HepG2 (cell line): ENCODE results near the gene LSM3. TPM values are rescaled to one million over a fixed set of nuclear protein-coding genes. Genes with fewer than 3 reads are reported as not detected.

Experiments
- ATAC-seq: fragments of 200-7000 bp; cut with Tn5 transposase; 3 replicates; pipeline ENCODE4 v1.9.1; 2020; ENCODE audit warnings: mild to moderate bottlenecking, moderate library complexity
- BruUV-seq: library from RNA; stranded (reverse); fragments of 400-500 nt; replicated peaks from 2 replicates; lab custom pipeline; 2021; lab: Mats Ljungman, UMichigan
- CTCF ChIA-PET: fragments of 300-600 bp; formaldehyde crosslinking; extraction: SDS; loops from one replicate; lab custom pipeline; 2021; ENCODE audit warnings: low total read pairs, inconsistent platforms, low intra/inter-chr PET ratio; lab: Yijun Ruan, JAX
- POLR2A ChIA-PET: fragments of 350-600 bp; sonication (Branson Sonifier 250); formaldehyde crosslinking; loops from one replicate; lab custom pipeline; 2020; ENCODE audit warnings: antibody characterized with exemption, inconsistent platforms; lab: Yijun Ruan, JAX
- DNase-seq: peaks from one replicate; pipeline ENCODE4 v3.0.0-alpha.2; 2015; ENCODE audit warnings: low spot score
- FAIRE-seq: peaks from 3 replicates; lab custom pipeline; 2011; peaks lifted over from hg19 to GRCh38; lab: Jason Lieb, UNC
- H2AFZ ChIP-seq: one replicate; pipeline ENCODE4 v1.6.1; 2011; ENCODE audit warnings: low read length, inconsistent platforms
- H3K27ac ChIP-seq: fragments of 300-600 bp; 3 replicates; pipeline ENCODE4 v1.8.0; 2011; ENCODE audit warnings: mixed run types, mild to moderate bottlenecking, mixed read lengths, low read length, inconsistent platforms; ENCODE audit not compliant: insufficient read depth; ENCODE audit errors: extremely low read length
- H3K27me3 ChIP-seq, 2 experiments: fragments of 200-600 bp in 1 of 2; 2 replicates in 1 of 2; 3 replicates in 1 of 2; pipeline versions ENCODE4 v1.6.0 to v1.8.0; 2011; ENCODE audit warnings: low read length in 2 of 2, mild to moderate bottlenecking in 2 of 2, moderate library complexity in 2 of 2, inconsistent platforms in 1 of 2; ENCODE audit not compliant: insufficient read depth in 2 of 2, control insufficient read depth in 1 of 2
- H3K36me3 ChIP-seq, 2 experiments: fragments of 200-600 bp in 1 of 2; replicated peaks in 1 of 2; 2 replicates in 1 of 2; 3 replicates in 1 of 2; pipeline versions ENCODE4 v1.5.1 to v1.8.0; 2011; ENCODE audit warnings: low read length in 2 of 2, inconsistent platforms in 1 of 2; ENCODE audit not compliant: insufficient read depth in 2 of 2, control insufficient read depth in 1 of 2
- H3K4me1 ChIP-seq: 2 replicates; pipeline ENCODE4 v1.5.1; 2012; ENCODE audit warnings: low read length, inconsistent platforms; ENCODE audit not compliant: insufficient read depth
- H3K4me2 ChIP-seq: 2 replicates; pipeline ENCODE4 v1.6.0; 2011; ENCODE audit warnings: low read depth, low read length, inconsistent platforms
- H3K4me3 ChIP-seq, 3 experiments: fragments of 200-600 bp in 1 of 3; sonication (generic), shearing (Covaris generic) in 1 of 3; replicated peaks in 1 of 3; 2 replicates each; pipeline ENCODE4 v1.5.1; 2011 to 2016; ENCODE audit warnings: low read length in 3 of 3, inconsistent platforms in 2 of 3, low read depth in 2 of 3, mild to moderate bottlenecking in 2 of 3, control low read depth in 1 of 3, mixed read lengths in 1 of 3; ENCODE audit not compliant: insufficient read depth in 1 of 3
- H3K79me2 ChIP-seq: one replicate; pipeline ENCODE4 v1.6.1; 2011; ENCODE audit warnings: low read length, inconsistent platforms; ENCODE audit not compliant: insufficient read depth
- H3K9ac ChIP-seq: 2 replicates; pipeline ENCODE4 v1.6.0; 2011; ENCODE audit warnings: mild to moderate bottlenecking, low read depth, low read length, inconsistent platforms; ENCODE audit not compliant: insufficient read depth
- H3K9me3 ChIP-seq: 2 replicates; pipeline ENCODE4 v1.5.1; 2012; ENCODE audit warnings: mild to moderate bottlenecking, low read length
- H4K20me1 ChIP-seq: 2 replicates; pipeline ENCODE4 v1.6.0; 2011; ENCODE audit warnings: inconsistent platforms, mild to moderate bottlenecking, low read length, moderate library complexity; ENCODE audit not compliant: insufficient read depth
- AGO2 ChIP-seq: fragments of 200-400 bp; formaldehyde crosslinking; optimal IDR thresholded peaks from 2 replicates; pipeline ENCODE3; 2017; ENCODE audit warnings: mild to moderate bottlenecking, low read depth, low read length, moderate library complexity
- CTCF ChIP-seq: sonication (generic); formaldehyde crosslinking; IDR thresholded peaks from 2 replicates; pipeline ENCODE4 v1.5.0; 2020; ENCODE audit warnings: mild to moderate bottlenecking, missing genetic modification reagents, moderate library complexity
- DMAP1 ChIP-seq: IDR thresholded peaks from 2 replicates; pipeline ENCODE4 v1.6.1; 2016
- MIER3 ChIP-seq: IDR thresholded peaks from 2 replicates; pipeline ENCODE4 v1.6.1; 2016; ENCODE audit warnings: missing compliant biosample characterization, borderline replicate concordance
- SSRP1 ChIP-seq: IDR thresholded peaks from 2 replicates; pipeline ENCODE4 v1.6.1; 2016; ENCODE audit warnings: control low read depth
- STAG1 ChIP-seq: sonication (generic); formaldehyde crosslinking; IDR thresholded peaks from 2 replicates; pipeline ENCODE4 v1.4.0; 2020; ENCODE audit warnings: missing genetic modification reagents
- ZNF484 ChIP-seq: sonication (generic); formaldehyde crosslinking; IDR thresholded peaks from 2 replicates; pipeline ENCODE4 v1.5.1; 2020; ENCODE audit warnings: mild to moderate bottlenecking, low read depth, missing genetic modification reagents, borderline replicate concordance
- ZNF768 ChIP-seq: sonication (generic); formaldehyde crosslinking; IDR thresholded peaks from 2 replicates; pipeline ENCODE4 v1.4.0; 2020; ENCODE audit warnings: missing genetic modification reagents
- WGBS: methylation state at CpG from one replicate; pipeline ENCODE4 v1.1.6; 2017; ENCODE audit warnings: low lambda C conversion rate; 5-methylcytosine and 5-hydroxymethylcytosine counted together
- in situ Hi-C: cut with HindIII; loops from 2 replicates; pipeline ENCODE4 v1.10.0; 2017; ENCODE audit warnings: low pct_unique_long_range_greater_than_20kb; ENCODE audit not compliant: extremely low pct_ligation_motif_present
- intact Hi-C: fragments of 100-400 bp; cut with micrococcal nuclease; formaldehyde crosslinking; loops from one replicate; pipeline ENCODE4 v1.10.0; 2022; ENCODE audit not compliant: unreplicated experiment
- polyA plus RNA-seq, 8 experiments: library from polyadenylated mRNA; depleted of rRNA in 3 of 8; stranded (reverse) in 7 of 8; unstranded in 1 of 8; fragments of >200 nt; fragmentation: Illumina TruSeq in 4 of 8; extraction: Trizol in 4 of 8; gene quantifications; 2 replicates each; pipeline versions ENCODE4 v1.2.1 to v1.2.3, GENCODE V29; 2011 to 2016; ENCODE audit warnings: low read depth in 4 of 8, missing spikeins in 1 of 8, mixed read lengths in 1 of 8; ENCODE audit not compliant: insufficient read depth in 1 of 8
- total RNA-seq, 5 experiments: library from RNA; depleted of rRNA; stranded (reverse); fragments of >200 nt; fragmentation: Illumina TruSeq; extraction: Trizol; gene quantifications; 2 replicates each; pipeline ENCODE4 v1.2.3, GENCODE V29; 2016; ENCODE audit warnings: low read depth in 1 of 5

Gene LSM3
- total and polyA plus RNA-seq, 2 of the 13 experiments (the other 11 are each of a cell fraction or from before 2014, with no cell fraction given), result 5.1 to 19.4 TPM

GRCh38 chr3:14152233-14152962 is 26.2 kb upstream of the LSM3 start:
- FAIRE-seq (no peak), DNase-seq (no peak), ATAC-seq (peak; percentile 53)
- BruUV-seq, result no TSS peak
- Histone ChIP-seq H3K9me3 (no peaks in the 10 kb centered on the region), H3K4me3 (no peak overlapping the region), H3K9ac (no peak overlapping the region), H3K4me1 (no peaks in the 10 kb centered on the region), H3K36me3 (peaks cover 18 to 44% of the 10 kb centered on the region in 2 experiments), H3K4me2 (no peak overlapping the region), H4K20me1 (no peaks in the 10 kb centered on the region), H3K79me2 (no peaks in the 10 kb centered on the region), H2AFZ (no peak overlapping the region), H3K27me3 (no peaks in the 10 kb centered on the region), H3K27ac (no peak overlapping the region)
- CTCF ChIA-PET, result no interaction called here
- POLR2A ChIA-PET, result no interaction called here
- in situ Hi-C loops, result no loop called here
- TF ChIP-seq DMAP1 (CRISPR knock-in tag) (no peak), AGO2 (peak; percentile 25), CTCF (CRISPR knock-in tag) (peak; percentile 36), ZNF484 (CRISPR knock-in tag) (no peak), STAG1 (CRISPR knock-in tag) (0 out of 2 replicates have a peak, but pooled peaks have one; percentile 11), ZNF768 (CRISPR knock-in tag) (0 out of 2 replicates have a peak, but pooled peaks have one; percentile 13), MIER3 (CRISPR knock-in tag) (no peak), SSRP1 (CRISPR knock-in tag) (no peak)
- intact Hi-C loops, result no loop called here
- over 99% methylated on average over 8 of the region's 11 CpGs for WGBS
